ENCODE data around the gene NTM. TPM values are rescaled to one million over a fixed set of nuclear protein-coding genes. Genes with fewer than 3 reads are reported as not detected.

Gene NTM
- total RNA-seq, 1 donor from 2014 or later: 92.1 TPM

DNA sequence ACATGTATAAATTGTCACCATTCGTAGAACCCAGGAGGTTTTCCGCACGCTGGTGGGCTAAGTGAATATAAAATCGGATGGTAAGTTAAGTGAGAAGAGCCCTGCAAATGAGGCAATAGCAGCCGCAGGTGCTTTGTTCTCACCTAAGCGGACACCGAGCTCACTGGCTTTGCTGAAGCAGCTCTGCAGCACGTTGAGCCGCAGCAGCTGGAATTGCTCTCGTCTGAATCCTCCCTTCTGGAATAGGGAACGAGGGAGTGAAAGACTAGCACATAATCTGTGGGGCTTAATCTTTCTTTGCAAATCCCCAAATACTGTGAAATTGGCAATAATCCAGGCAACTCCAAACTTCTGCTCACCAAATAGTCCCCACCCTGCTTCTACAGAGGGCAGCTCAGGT lies 488.1 kb downstream of the NTM start:
- no peak for DNase-seq (ENCODE audit: low spot score)
- peaks cover 12% of the 10 kb centered on the region for H3K27me3 Mint-ChIP-seq (ENCODE audit: low read depth)
- H3K4me1 Mint-ChIP-seq (ENCODE audit: low read depth): peaks cover 3% of the 10 kb centered on the region
- H3K9me3 Mint-ChIP-seq (ENCODE audit: low read depth): no peaks in the 10 kb centered on the region
- H3K36me3 Mint-ChIP-seq (ENCODE audit: low read depth): no peaks in the 10 kb centered on the region
- TF ChIP-seq CTCF (IDR thresholded peaks at IDR 0.05): no peak
- H3K4me3 Mint-ChIP-seq (ENCODE audit: unreplicated experiment): no peak overlapping the region
- H3K27ac Mint-ChIP-seq (ENCODE audit: unreplicated experiment): no peak overlapping the region

GRCh38 chr11:131859538-131860210 lies 489.3 kb downstream of the NTM start:
- DNase-seq (ENCODE audit: low spot score): no peak
- Mint-ChIP-seq H3K4me3 (ENCODE audit: unreplicated experiment) (no peak overlapping the region), H3K36me3 (ENCODE audit: low read depth) (no peaks in the 10 kb centered on the region), H3K4me1 (ENCODE audit: low read depth) (peaks cover 3% of the 10 kb centered on the region), H3K27me3 (ENCODE audit: low read depth) (peaks cover 3% of the 10 kb centered on the region), H3K9me3 (ENCODE audit: low read depth) (no peaks in the 10 kb centered on the region), H3K27ac (ENCODE audit: unreplicated experiment) (no peak overlapping the region)
- TF ChIP-seq CTCF (IDR thresholded peaks at IDR 0.05): no peak

DNA sequence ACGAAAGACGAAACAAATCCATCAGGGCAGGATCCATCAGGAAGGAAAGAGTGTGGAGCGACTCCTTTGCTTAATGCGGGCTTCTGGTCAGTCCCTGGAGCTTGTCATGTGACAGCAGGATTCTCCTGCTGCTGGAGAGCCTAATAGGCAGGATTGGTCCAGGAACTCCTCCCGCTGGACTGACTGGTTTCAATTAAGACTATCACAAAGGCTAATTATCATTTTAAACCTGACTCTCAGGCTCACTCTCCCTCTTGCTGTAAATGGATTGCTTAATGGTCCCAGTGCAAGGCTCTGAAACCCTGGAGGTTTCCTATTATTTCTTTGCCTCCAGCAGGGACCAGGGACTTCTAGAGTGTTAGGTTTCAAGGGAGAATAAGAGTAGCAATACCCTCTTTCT lies 493.8 kb downstream of the NTM start:
- no peaks in the 10 kb centered on the region for H3K36me3 Mint-ChIP-seq (ENCODE audit: low read depth)
- no peak for DNase-seq (ENCODE audit: low spot score)
- no peaks in the 10 kb centered on the region for H3K9me3 Mint-ChIP-seq (ENCODE audit: low read depth)
- H3K4me3 Mint-ChIP-seq (ENCODE audit: unreplicated experiment): no peak overlapping the region
- TF ChIP-seq CTCF (IDR thresholded peaks at IDR 0.05): no peak
- H3K27me3 Mint-ChIP-seq (ENCODE audit: low read depth): no peaks in the 10 kb centered on the region
- H3K27ac Mint-ChIP-seq (ENCODE audit: unreplicated experiment): no peak overlapping the region
- H3K4me1 Mint-ChIP-seq (ENCODE audit: low read depth): peaks cover 16% of the 10 kb centered on the region

DNA sequence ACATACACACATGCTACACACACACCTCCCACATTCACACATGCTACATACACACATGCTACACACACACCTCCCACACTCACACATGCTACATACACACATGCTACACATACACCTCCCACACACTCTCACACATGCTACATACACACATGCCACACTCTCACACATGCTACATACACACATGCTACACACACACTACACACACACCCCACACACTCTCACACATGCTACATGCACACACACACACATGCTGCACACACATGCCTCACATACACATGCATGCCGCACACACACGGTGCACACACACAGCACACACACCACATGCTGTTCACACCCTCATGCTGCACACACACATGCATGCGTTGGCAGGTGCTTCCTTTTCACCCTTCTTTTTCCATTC lies 495.4 kb downstream of the NTM start:
- TF ChIP-seq CTCF (IDR thresholded peaks at IDR 0.05): no peak
- H3K9me3 Mint-ChIP-seq (ENCODE audit: low read depth): no peaks in the 10 kb centered on the region
- H3K4me3 Mint-ChIP-seq (ENCODE audit: unreplicated experiment): no peak overlapping the region
- no peaks in the 10 kb centered on the region for H3K27me3 Mint-ChIP-seq (ENCODE audit: low read depth)
- H3K27ac Mint-ChIP-seq (ENCODE audit: unreplicated experiment): no peak overlapping the region
- H3K36me3 Mint-ChIP-seq (ENCODE audit: low read depth): no peaks in the 10 kb centered on the region
- DNase-seq (ENCODE audit: low spot score): no peak
- H3K4me1 Mint-ChIP-seq (ENCODE audit: low read depth): peaks cover 13% of the 10 kb centered on the region

GRCh38 chr11:131866535-131867400 lies 496.4 kb downstream of the NTM start:
- Mint-ChIP-seq H3K27ac (ENCODE audit: unreplicated experiment) (no peak overlapping the region), H3K4me3 (ENCODE audit: unreplicated experiment) (no peak overlapping the region), H3K27me3 (ENCODE audit: low read depth) (no peaks in the 10 kb centered on the region), H3K4me1 (ENCODE audit: low read depth) (peaks cover 13% of the 10 kb centered on the region), H3K9me3 (ENCODE audit: low read depth) (no peaks in the 10 kb centered on the region), H3K36me3 (ENCODE audit: low read depth) (no peaks in the 10 kb centered on the region)
- TF ChIP-seq CTCF (IDR thresholded peaks at IDR 0.05): peak; percentile 61
- no peak for DNase-seq (ENCODE audit: low spot score)
